GM18502 (cell line): Measurements from ENCODE around the gene KLHL3.

Experiments
- ATAC-seq: cut with Tn5 transposase; IDR thresholded peaks from one replicate; pipeline ENCODE4 v1.9.1; 2021; ENCODE audit warnings: mild to moderate bottlenecking; ENCODE audit not compliant: unreplicated experiment, poor library complexity

The KLHL3 gene

GRCh38 chr5:137595396-137596079 lies 140.4 kb downstream of the KLHL3 start:
- ATAC-seq, result no peak

DNA sequence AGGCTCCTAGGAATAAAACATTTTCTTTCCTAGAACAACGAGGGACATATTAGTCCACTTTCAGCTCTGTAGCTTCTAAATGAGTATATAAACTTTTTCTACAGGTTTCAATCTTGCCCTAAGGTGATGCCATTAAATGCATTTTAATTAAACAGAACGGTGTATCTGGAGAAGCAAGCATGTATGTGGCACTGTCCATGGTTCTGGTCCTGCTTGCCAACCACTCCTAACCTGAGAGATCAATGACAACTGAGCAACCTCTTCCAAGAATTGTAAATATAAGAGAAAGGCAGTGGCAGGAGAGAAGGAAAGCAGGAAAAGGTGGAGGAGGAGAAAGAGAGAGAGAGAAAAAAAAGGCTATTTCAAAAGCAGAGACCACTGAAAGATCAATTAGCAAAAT lies 141.2 kb downstream of the KLHL3 start:
- no peak for ATAC-seq

GRCh38 chr5:137592317-137592716 lies 143.6 kb downstream of the KLHL3 start:
- ATAC-seq, result no peak

DNA sequence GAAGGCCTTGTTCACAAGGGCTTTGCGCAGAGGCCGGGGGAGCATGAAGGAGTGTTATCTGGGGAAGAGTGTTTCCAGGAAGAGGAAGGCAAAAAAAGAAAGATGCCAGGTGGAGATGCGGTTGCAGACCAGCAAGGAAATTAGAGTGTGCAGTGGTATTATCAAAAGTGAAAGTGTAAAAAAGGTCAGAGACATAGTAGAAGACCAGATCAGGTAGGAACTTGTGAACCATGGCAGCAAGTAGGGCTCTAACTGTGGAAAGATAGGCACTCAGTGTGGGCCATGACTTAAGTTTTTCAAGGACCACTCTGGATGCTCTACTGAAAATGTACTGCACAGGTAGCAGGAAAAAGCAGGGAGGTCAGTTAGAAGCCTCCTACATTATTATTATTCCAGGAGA lies 146.7 kb downstream of the KLHL3 start:
- no peak for ATAC-seq

- no peak for ATAC-seq
Measured at GRCh38 chr5:137587919-137588318, 148.0 kb downstream of the KLHL3 start.

GRCh38 chr5:137584262-137584661 lies 151.6 kb downstream of the KLHL3 start:
- ATAC-seq, result no peak

- no peak for ATAC-seq
Measured at GRCh38 chr5:137583129-137583528, 152.8 kb downstream of the KLHL3 start.

DNA sequence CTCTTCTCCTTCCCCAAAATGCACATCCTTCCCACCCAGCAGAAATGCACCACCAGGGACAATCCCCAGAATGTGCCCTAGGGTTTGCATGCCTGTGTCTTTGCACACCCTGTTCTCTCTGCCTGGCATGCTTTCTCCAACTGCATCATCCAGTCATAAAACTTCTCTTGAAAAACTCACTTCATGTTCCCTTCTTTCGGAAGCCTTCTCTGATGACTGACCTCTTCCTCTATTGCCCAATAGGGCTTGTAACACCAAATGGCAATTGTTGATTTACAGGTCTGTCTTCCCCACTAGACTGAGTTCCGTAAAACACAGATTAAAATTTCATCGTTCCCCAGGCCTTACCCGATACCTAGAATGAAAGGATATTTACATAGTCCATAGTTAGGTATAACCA lies 153.7 kb downstream of the KLHL3 start:
- no peak for ATAC-seq

DNA sequence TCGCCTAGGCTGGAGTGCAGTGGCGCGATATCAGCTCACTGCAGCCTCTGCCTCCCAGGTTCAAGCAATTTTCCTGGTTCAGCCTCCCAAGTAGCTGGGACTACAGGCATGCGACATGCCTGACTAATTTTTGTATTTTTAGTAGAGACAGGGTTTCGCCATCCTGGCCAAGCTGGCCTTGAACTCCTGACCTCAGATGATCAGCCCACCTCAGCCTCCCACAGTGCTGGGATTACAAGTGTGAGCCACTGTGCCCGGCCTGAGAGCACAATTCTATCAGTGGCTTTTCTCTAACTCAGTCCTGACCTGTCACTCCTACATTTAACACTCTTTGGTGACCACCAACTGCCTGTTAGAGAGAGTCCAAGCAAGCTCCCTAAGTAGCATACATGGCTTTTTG lies 154.1 kb downstream of the KLHL3 start:
- ATAC-seq, result no peak

DNA sequence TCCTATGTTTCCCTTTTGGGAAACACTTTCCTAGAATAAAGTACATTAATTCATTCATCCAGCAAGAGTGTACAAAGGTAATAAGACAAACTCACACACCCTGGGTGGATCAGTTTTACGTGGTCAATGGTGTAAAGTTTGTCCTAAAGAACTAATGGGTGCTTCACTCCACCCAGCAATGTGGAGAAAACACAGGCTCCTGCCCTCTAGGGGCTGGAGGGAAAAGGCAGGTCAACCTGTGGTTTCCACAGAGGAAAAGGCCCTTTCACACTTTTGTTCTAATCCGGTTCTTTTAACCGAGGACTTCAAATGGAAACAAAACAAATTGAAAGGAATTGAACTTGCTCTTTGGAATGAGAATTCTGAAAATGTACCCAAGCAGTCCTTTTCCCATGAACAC lies 155.9 kb downstream of the KLHL3 start:
- no peak for ATAC-seq

GRCh38 chr5:137575847-137576246 lies 160.0 kb downstream of the KLHL3 start:
- ATAC-seq, result no peak

- no peak for ATAC-seq
Measured at GRCh38 chr5:137575211-137575610, 160.7 kb downstream of the KLHL3 start.

GRCh38 chr5:137573376-137573775 lies 162.5 kb downstream of the KLHL3 start:
- no peak for ATAC-seq

- no peak for ATAC-seq
Measured at GRCh38 chr5:137572042-137572695, 163.7 kb downstream of the KLHL3 start.

DNA sequence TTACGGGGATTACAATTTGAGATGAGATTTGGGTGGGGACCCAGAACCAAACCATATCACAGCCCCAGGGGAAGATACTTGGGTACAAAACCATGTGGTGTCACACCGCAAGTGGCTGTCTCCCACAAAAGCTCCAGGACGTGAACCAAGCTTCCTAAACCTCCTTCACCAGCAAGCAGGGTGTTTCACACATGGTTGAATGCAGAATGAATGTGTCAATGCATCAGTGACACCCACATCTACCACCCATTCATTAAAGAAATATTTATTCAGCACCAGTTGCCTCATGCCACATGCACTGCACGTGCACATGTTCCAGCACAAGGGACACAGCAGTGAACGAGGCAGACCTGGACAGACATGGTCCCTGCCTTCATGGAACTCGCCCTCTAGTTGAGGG lies 165.8 kb downstream of the KLHL3 start:
- no peak for ATAC-seq
